ENCODE results near the gene CCDC40. TPM values are rescaled to one million over a fixed set of nuclear protein-coding genes. Genes with fewer than 3 reads are reported as not detected.

CCDC40 gene
- total RNA-seq, 2 experiments from 2014 or later: not detected

- Histone ChIP-seq H3K9me3 (ENCODE audit: low read length) (no peaks in the 10 kb centered on the region), H2AFZ (ENCODE audit: low read length) (no peak overlapping the region), H4K20me1 (ENCODE audit: insufficient read depth, low read length) (no peaks in the 10 kb centered on the region), H3K9me2 (ENCODE audit: insufficient read depth, low read length) (no peaks in the 10 kb centered on the region), H3K79me2 (ENCODE audit: insufficient read depth, low read depth, low read length) (no peaks in the 10 kb centered on the region), H3K4me2 (ENCODE audit: low read length) (no peak overlapping the region), H3K36me3 (ENCODE audit: insufficient read depth, low read length) (no peaks in the 10 kb centered on the region), H3K27ac (ENCODE audit: low read depth, low read length, poor library complexity, severe bottlenecking) (no peak overlapping the region), H3K4me1 (ENCODE audit: insufficient read depth, low read length, poor library complexity, severe bottlenecking) (peaks cover 12% of the 10 kb centered on the region), H3K4me3 (ENCODE audit: low read depth, low read length, poor library complexity, severe bottlenecking) (no peak overlapping the region)
- POLR2A ChIA-PET: no interaction called here
- CTCF ChIA-PET (ENCODE audit: unreplicated experiment): no interaction called here
- TF ChIP-seq EZH2phosphoT487 (IDR thresholded peaks at IDR 0.05; ENCODE audit: borderline replicate concordance, low read depth, low read length): no peak
- TF ChIP-seq, protein P1, sequence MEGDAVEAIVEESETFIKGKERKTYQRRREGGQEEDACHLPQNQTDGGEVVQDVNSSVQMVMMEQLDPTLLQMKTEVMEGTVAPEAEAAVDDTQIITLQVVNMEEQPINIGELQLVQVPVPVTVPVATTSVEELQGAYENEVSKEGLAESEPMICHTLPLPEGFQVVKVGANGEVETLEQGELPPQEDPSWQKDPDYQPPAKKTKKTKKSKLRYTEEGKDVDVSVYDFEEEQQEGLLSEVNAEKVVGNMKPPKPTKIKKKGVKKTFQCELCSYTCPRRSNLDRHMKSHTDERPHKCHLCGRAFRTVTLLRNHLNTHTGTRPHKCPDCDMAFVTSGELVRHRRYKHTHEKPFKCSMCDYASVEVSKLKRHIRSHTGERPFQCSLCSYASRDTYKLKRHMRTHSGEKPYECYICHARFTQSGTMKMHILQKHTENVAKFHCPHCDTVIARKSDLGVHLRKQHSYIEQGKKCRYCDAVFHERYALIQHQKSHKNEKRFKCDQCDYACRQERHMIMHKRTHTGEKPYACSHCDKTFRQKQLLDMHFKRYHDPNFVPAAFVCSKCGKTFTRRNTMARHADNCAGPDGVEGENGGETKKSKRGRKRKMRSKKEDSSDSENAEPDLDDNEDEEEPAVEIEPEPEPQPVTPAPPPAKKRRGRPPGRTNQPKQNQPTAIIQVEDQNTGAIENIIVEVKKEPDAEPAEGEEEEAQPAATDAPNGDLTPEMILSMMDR (conservative IDR thresholded peaks at IDR 0.05; ENCODE audit: low read length): no peak
- intact Hi-C loops (cut with micrococcal nuclease; ENCODE audit: unreplicated experiment): no loop called here
- no TSS peak for BruUV-seq (replicated peaks)
- DNase-seq (ENCODE audit: low spot score): no peak
Observed at GRCh38 chr17:80000136-80000535, 36.3 kb upstream of the CCDC40 start.

GRCh38 chr17:80000981-80001775 is 35.3 kb upstream of the CCDC40 start:
- ChIA-PET CTCF (ENCODE audit: unreplicated experiment) (no interaction called here), POLR2A (interaction anchor here (0.6 kb wide), 1 partner anchor 673 kb away, joined by 6 read pairs; no protein-coding TSS in a partner anchor)
- Histone ChIP-seq H3K4me3 (ENCODE audit: low read depth, low read length, poor library complexity, severe bottlenecking) (no peak overlapping the region), H3K4me2 (ENCODE audit: low read length) (no peak overlapping the region), H3K4me1 (ENCODE audit: insufficient read depth, low read length, poor library complexity, severe bottlenecking) (peaks cover 12% of the 10 kb centered on the region), H2AFZ (ENCODE audit: low read length) (no peak overlapping the region), H3K9me2 (ENCODE audit: insufficient read depth, low read length) (no peaks in the 10 kb centered on the region), H3K36me3 (ENCODE audit: insufficient read depth, low read length) (no peaks in the 10 kb centered on the region), H3K79me2 (ENCODE audit: insufficient read depth, low read depth, low read length) (no peaks in the 10 kb centered on the region), H3K27ac (ENCODE audit: low read depth, low read length, poor library complexity, severe bottlenecking) (no peak overlapping the region), H4K20me1 (ENCODE audit: insufficient read depth, low read length) (no peaks in the 10 kb centered on the region), H3K9me3 (ENCODE audit: low read length) (no peaks in the 10 kb centered on the region)
- intact Hi-C loops (cut with micrococcal nuclease; ENCODE audit: unreplicated experiment): no loop called here
- TF ChIP-seq EZH2phosphoT487 (IDR thresholded peaks at IDR 0.05; ENCODE audit: borderline replicate concordance, low read depth, low read length): no peak
- TF ChIP-seq, protein P1 (conservative IDR thresholded peaks at IDR 0.05; ENCODE audit: low read length): no peak
- DNase-seq (ENCODE audit: low spot score): no peak
- no TSS peak for BruUV-seq (replicated peaks)

GRCh38 chr17:80002070-80002641 is 34.3 kb upstream of the CCDC40 start:
- POLR2A ChIA-PET: no interaction called here
- CTCF ChIA-PET (ENCODE audit: unreplicated experiment): no interaction called here

More at GRCh38 chr17:80002070-80002641, 34.3 kb upstream of the CCDC40 start:
- Histone ChIP-seq H4K20me1 (ENCODE audit: insufficient read depth, low read length) (no peaks in the 10 kb centered on the region), H2AFZ (ENCODE audit: low read length) (no peak overlapping the region), H3K4me2 (ENCODE audit: low read length) (no peak overlapping the region), H3K4me3 (ENCODE audit: low read depth, low read length, poor library complexity, severe bottlenecking) (no peak overlapping the region), H3K9me3 (ENCODE audit: low read length) (no peaks in the 10 kb centered on the region), H3K4me1 (ENCODE audit: insufficient read depth, low read length, poor library complexity, severe bottlenecking) (peaks cover 6% of the 10 kb centered on the region), H3K9me2 (ENCODE audit: insufficient read depth, low read length) (no peaks in the 10 kb centered on the region), H3K36me3 (ENCODE audit: insufficient read depth, low read length) (no peaks in the 10 kb centered on the region), H3K27ac (ENCODE audit: low read depth, low read length, poor library complexity, severe bottlenecking) (no peak overlapping the region), H3K79me2 (ENCODE audit: insufficient read depth, low read depth, low read length) (no peaks in the 10 kb centered on the region)
- TF ChIP-seq EZH2phosphoT487 (IDR thresholded peaks at IDR 0.05; ENCODE audit: borderline replicate concordance, low read depth, low read length): no peak
- TF ChIP-seq, protein P1 (conservative IDR thresholded peaks at IDR 0.05; ENCODE audit: low read length): no peak
- DNase-seq (ENCODE audit: low spot score): no peak
- BruUV-seq (replicated peaks): no TSS peak
- intact Hi-C loops (cut with micrococcal nuclease; ENCODE audit: unreplicated experiment): no loop called here
